GM19351 (cell line): ENCODE results near the gene MAML2.
"Not testable (repeated sequence)": the region's sequence is repeated elsewhere in the genome, so short reads cannot be mapped to it uniquely, and the experiment has no call there.

ENCODE experiments used
- ATAC-seq: cut with Tn5 transposase; IDR thresholded peaks from one replicate; pipeline ENCODE4 v1.9.1; 2021; ENCODE audit warnings: mild to moderate bottlenecking, moderate library complexity; ENCODE audit not compliant: unreplicated experiment

The MAML2 gene

DNA sequence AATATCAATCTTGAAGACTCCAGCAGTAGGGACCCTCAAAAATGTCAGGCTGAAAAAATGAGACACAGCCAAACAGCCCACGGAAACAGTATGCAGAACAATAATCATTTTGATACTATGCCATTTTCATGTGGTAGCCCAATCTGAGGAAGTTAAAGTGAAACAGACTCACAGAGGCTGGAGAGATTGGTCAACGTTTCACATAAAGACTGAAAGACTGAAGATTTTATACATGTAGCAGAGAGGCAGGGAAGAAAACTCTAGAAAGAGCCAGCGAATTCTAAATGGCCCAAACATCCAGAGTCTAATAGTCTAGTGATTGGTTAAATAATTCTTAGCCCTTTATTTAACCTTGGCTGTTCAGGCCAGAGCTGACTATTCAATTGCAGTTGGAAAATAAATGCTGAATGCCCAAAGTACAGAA, 49.4 kb downstream of the MAML2 start:
- peak; percentile 86 for ATAC-seq

DNA sequence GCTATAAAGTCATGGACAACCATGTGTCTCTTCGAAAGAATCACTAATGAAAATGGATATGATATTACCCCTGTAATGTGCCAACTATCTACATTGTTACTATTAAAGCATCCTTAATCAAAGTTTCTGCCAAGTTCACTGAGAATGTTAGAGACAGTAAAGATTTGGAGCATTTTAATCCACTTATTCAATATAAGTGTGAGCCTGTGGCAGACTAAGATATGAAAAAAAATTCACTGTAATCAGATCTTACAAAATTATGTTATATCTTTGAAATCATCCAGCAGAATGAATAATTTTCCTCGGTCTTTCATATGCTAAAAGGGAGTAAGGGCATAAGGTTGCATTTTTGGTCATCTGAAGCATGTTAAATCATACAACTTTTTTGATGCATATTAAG, 49.9 kb downstream of the MAML2 start:
- ATAC-seq: no peak

DNA sequence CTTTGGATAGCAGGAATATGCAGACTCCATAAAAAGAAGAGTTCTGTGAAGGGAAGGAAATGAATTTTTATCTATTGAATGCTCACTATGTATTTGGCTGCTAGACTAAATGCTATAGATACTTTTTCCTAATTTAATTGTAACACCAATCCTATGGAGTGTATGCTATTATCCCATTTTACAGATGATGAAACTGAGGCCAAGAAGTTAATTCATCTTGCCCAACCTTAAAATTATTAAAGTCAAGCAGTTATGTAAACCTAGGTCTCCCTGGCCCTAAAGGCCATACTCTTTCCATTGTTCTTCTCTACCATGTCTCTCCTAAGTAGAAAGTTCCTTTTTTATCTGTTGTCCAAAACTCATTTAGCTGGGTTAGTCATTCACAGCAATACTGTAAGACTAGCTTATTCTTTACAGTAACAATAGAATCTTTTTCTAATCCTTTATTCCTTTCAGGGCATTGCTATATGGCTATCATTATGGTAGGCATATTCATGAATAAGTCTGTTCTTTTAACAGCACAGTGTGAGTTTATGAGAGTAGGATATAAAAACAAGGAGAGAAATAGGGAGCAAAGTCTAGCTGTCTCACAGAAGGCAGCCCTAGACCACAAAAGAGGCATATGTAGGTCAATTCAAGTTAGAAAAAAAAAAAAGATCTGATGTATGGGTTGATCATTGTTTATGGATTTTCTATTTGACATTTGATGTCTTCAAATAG, 50.5 kb downstream of the MAML2 start:
- no peak for ATAC-seq

DNA sequence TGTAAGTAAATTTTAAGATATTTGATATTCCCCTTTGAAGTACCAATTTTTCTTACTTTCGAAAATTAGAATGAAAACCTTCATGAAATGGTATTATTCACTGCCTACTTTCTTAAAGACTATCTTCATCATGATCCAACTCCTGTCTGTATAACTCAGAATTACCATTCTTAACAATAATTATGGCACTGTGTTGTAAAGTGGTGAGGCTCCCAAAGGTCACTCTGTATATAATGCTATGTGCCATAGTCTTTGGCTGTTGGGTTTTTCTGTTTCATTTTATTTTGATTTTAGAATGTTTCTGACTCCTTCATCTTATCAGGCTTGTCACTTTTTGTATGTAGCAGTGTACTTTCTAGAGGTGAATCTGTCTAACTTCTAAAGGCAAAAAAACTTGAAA, 52.4 kb downstream of the MAML2 start:
- no peak for ATAC-seq

DNA sequence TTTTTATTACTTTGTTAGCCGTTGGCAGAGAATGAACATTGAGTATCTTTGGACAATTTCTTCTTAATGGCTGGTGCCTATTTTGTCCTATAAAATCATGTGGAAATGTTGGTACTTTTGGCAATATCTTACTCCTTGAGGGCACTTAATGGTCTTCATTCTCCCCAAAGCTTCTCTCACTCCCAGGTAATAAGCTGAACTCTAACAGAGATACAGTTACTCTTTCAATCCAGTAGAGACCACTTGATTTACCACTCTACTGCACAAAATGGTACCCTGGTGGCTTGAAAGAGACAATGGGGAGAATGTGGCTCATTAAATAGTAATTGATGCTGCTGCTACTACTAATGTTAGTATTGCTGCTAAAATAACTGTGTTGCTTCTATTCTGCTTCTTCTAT, 53.0 kb downstream of the MAML2 start:
- ATAC-seq: no peak

DNA sequence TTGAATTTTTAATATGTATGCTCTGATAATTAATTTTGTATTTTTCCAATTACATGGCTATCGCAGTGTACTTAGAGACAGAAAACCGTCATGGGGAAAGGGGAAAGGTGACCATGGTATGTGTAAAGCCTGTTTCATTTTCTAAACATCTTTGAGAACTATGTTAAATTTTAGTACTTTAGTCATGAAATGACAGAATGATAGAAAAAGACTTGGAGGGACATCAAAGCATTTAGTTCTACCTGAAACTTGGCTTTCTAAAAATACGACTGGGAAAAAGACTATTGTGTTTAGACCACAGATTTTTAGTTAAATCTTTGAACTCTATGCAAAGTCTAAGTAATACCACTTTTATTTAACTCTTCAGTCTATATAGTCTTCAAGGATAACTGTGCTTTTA, 54.1 kb downstream of the MAML2 start:
- ATAC-seq: peak; percentile 56

DNA sequence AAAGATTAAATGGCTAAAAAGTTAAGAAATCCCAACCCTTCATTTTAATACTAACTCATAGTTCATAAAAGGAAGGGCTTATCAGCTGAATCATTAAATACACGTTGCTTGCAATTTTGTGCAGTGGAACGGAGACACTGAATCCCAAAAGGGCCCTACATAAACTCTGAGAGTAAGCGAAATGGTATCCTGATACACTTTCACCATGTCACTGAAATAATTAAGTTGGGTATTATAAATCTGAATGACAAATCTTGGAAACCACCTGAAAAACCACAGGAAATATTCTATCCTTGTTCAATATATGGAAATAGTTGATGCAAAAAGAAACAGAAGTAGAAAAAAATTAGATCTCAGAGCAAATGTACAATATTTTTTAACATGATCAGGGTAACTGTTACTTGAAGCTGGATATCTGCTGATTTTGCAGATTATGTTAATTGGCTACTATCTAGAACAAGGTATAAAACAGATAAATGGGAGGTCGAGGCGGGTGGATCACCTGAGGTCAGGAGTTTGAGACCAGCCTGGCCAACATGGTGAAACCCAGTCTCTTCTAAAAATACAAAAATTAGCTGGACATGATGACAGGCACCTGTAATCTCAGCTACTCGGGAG, 55.1 kb downstream of the MAML2 start:
- ATAC-seq: no peak

DNA sequence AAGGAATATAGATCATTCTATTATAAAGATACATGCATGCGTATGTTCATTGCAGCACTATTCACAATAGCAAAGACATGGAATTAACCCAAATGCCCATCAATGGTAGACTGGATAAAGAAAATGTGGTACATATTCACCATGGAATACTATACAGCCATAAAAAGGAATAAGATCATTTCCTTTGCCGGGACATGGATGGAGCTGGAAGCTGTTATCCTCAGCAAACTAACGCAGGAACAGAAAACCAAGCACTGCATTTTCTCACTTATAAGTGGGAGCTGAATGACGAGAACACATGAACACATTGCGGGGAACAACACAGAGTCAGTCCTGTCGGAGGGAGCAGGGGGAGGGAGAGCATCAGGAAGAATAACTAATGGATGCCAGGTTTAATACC, 57.0 kb downstream of the MAML2 start:
- ATAC-seq: not testable (repeated sequence)

DNA sequence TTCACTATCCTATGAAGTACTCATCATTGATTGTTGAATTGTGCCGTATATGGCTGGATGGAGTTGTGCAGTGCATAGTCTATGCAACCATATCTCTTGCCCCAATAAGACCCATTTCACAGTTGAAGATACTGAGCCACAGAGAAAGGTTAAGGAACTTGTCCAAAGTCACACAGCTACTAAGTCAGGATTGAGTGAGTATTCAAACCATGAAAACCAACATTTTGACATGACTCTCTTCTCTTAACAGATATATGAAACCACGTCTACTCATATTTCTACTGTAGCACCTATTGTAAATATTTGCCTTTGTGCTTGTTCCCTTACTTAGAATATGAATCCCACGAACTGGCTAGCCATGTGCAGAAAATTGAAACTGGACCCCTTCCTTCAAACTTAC, 58.1 kb downstream of the MAML2 start:
- ATAC-seq: peak; percentile 46

DNA sequence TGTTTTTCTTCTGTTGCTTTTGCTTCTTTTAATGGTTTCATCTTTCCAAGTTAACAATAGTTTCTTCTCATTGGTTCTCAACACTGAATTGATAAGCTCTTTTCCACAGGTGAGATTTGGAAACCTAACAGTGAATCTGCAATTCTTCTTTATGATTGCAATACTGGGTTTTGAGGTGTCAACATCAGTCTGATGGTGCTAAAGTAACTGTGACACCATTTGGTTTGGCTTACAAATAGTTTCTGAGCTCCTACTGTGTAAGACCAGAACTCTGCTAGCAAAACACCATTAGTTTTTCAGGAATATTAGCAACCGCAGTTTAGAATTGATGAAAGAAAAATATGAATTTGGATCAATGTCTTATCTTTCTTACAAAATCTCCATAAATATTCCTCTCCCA, 58.6 kb downstream of the MAML2 start:
- no peak for ATAC-seq

DNA sequence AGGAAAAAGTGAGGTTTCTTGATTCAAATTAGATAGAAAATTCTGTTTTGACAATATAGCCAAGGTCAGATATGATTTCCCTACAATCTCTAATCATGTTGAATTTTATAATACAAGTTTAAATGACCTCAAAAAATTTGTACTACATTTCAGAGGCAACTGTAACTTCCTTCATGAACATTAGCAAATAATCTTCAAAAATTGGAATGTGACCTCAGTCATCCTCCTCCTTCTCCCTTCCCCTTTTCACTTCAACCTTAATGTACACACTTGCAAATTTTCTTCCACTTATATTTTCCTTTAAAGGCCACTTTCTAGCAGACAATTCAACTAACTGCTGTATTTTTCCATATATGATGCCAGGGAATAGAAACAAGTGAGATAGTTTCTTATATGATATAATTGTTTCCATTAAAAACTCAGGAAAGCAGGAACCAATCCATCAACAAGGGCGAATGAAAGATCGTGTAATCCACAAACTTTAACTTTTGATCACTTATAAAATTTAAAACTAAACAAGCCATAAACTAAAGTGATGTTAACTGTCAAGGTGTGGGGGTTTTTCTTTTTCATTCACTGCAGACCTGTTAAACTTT, 60.3 kb downstream of the MAML2 start:
- no peak for ATAC-seq

DNA sequence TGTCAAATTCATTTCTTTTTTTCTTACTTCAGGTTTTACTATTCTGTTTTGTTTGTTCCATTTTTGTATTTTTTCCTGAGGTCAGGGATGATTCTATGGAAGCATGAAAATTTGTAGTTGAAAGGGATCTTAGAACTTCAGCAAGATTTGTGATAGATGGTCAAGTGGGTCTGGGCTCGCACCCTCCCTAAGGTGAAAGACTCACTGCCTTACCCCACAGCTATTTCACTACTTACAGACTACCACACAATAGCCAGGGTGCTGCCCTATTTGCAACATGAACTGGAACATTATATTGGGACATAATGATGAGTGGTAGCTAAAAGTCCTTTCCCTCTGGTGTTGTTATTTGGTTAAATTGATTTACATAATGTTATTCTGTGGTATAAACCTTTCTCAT, 62.6 kb downstream of the MAML2 start:
- no peak for ATAC-seq

DNA sequence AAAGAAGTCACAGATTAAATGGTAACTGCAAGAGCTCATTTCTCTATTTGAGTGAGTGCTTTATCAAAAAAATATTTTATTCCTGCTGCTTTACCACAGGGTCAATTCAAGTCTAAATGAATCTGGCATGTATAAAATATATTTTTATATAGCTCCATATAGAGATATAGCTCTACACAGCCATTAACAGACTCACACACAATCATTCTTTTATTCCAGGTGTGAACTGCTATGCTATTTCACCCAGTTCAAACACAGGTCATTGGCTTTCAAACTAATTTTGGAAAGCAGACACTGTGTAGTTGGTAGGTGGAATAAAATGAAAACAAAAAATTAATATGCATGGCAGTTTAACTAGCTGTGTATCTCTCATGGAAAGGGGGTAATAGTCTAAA, 63.1 kb downstream of the MAML2 start:
- no peak for ATAC-seq

DNA sequence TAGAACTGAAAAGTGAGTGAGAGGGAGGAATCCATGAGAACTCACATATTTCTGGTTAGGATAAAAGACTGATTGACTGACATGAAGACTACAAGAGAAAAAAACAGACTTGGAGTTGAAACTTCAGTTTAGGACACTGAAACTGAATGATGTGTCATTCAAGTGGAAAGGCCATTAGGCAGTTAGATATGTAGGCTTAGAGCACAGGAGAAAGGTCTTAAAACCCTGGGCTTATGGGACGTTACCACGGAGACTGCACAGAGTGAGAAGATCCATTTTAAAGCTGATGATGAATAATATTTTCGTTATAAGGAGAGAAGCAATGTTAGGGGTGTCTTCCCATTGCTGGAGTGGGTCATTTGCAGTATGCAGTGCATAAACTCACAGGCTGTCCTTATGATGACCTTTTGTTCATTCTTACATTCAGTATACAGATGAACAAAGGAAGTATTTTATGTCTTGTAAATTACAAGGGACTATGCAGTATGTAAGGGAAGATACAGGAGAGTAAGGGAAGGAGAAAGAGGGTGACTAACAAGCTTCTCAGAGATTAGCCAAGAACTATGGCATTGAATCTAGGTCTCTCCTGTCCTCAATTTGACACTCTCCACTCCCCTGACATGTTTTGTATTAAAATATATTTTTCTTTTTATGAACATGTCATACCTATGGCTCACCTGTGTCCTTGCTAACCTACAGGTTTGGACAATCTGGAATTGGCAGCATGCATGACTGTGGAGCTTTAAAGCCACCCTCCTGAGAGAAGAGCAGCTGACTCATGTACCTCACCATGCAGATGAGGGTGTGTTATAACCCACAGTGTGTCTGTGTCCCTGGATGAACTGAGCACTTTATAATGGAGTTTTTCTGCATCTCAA, 63.7 kb downstream of the MAML2 start:
- ATAC-seq: peak; percentile 39

DNA sequence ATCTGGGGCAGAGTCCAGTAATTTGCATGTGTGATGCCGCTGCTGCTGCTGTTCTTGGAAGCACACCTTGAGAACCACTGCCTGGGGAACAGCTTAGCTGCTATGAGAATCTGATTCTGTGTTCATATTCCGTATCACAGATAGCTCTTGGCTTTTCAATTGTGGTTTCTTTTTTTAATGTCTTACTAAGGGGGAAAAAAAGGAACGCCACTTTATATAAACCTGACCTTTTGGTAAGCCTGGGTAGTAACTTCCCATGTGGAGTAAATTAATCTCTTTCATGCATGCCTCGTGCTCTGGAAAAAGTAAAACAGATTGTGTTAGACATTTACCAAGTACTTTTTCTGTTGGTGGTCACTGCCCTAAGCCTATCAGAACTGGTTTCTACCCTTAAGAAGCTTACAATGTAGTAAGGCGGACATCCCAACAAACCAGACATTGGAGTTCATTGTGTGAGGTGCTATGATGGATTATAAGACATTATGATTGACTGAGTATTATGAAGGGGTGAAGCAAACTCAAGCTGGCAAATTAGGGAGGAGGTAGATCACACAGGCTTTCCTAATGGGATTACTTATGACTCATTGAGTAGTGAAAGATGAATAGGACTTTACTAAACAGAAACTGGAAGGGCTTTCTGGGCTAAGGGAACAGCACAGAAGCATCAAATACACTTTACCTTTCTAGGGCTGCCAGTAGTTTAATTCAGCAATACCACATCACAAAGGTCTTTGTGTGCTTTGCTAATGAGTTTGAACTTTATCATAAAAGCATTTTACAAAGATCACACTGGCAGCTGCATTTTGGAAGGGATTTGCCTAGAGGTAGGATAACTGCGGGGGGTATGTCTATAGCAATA, 64.7 kb downstream of the MAML2 start:
- no peak for ATAC-seq

DNA sequence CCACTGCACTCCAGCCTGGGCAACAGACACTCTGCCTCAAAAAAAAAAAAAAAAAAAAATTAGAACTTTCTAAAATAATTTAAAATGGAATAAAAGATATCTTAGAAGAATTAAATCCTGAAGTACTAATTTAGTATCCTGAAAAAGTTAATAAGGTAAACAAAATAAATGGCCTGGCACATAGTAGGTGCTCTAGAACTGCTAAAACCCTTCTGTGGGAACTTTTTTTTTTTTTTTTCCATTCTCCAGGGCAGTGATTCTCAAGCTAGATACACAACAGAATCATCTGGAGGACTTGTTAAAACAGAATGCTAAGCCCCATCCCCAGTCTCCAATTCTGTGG, 65.3 kb downstream of the MAML2 start:
- no peak for ATAC-seq

DNA sequence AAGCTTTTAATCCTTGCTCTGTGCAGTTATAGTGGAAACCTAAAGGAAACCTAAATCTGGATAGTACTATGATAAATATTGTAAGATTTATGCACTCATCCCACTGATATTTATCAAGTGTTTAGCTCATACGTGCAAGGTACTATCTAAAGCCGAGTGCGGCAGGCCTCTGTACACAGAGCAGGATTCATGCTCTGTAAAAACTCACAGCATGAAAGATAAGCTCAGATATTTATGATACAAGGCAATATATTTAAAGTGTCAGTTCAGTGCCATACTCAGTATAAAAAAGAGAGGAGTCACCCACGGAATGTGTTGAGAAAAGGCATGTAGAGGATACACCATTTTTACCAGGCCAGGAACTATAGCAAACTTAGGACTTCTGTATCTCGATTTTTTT, 66.2 kb downstream of the MAML2 start:
- no peak for ATAC-seq

DNA sequence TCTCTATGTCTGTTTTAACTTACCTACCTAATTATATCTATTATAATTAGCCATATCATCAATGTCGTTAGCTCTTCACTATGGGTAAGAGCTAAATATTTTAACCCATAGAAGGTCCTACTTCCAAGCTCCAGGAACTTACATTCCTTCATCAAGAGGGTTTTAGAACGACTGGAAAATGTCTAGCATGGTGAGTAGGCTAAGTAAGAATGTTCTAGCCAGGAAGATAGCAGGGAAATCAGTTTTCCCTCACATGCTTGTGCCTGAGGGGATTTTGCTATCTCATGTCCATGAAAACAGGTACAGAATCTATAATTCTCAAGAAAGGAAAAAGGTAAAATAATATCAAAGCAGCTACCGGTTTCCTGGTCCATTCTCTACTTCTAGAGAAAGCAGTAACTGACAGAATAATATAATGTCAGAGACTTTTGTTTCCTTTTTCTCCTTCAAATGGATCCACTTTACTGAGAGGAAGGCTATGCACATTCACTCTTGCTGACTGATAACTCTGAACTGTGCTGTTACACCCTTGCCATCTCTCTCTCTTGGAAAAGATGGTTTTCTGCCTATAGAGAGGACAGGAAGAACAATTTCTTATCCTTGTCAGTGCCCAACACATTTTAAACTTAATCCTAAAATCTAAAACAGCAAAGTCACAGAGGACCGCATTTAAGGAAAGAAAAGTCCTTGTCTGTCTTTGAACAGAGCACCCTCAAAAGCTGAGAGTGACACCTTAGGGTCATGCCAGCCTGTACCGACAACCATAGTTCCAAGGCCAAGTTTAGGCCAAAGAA, 67.0 kb downstream of the MAML2 start:
- no peak for ATAC-seq

DNA sequence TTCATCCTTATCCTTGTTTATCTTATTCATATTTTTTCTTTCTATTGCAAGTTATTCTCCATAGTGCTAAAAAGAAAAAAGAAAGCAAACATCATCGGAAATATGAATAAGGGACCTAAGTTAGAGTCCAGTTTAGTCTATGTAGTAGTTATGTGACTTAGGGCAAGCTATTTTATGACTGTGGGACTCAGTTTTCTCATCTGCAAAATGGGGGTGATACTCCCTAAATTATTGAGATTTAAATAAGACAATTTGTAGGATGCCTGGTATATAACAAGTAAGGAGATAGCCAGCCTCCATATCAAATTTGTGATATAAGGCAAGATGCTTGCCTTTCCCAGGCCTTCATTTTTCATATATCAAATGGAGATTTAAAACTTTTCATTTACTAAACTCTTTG, 69.5 kb downstream of the MAML2 start:
- ATAC-seq: no peak
